ENCODE measurements around the gene COL6A1.

GRCh38 chr21:45938811-45939520 is 42.6 kb upstream of the COL6A1 start:
- TF ChIP-seq POLR2AphosphoS5 (IDR thresholded peaks at IDR 0.05; ENCODE audit: low read depth, low read length) (no peak), POLR2A (IDR thresholded peaks at IDR 0.05; ENCODE audit: low read depth, low read length) (no peak), TAF1 (IDR thresholded peaks at IDR 0.05; ENCODE audit: borderline replicate concordance, low read depth, low read length) (no peak)
